ENCODE measurements around the gene SPPL2B. TPM values are rescaled to one million over a fixed set of nuclear protein-coding genes. Genes with fewer than 3 reads are reported as not detected.

SPPL2B gene
- total RNA-seq, 1 donor from 2014 or later = 54.3 TPM

DNA sequence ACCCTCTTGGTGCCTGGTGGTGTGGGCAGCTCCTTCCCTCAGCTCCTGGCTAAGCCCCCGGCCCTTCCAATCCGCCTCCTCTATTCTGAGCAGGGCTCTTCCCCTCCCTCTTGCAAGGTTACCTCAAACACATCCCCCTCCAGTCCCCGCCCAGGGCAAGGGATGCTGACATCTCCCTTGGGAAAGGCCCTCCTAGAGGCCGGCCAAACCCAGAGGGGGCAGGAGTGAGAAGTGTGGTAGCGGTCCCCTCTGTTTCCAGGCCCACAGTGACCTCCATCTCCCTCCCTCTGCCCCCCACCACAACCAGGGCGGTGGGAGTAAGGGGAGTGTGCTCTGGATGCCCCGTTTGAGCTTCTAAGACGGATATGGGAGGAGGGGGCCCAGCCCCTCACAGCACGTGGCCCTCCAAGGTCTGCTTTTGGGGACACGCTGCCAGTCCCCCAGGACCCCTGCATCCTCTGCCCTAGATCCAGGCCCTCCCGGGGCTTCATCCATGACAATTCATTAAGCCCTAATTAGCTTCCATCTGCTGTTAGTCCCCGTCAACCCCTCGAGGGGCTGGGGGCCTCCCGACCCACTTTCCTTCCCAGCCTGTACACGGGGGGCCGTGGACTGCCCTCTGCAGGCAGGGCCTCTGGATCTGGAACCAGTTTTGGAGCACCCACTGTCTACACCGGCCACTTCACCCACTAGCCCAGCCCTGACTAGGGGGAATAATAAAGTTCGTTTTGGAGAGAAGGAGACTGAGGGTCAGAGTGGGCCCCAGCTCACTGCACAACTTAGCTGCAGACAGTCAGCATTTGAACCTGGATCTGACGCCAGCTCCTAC, 22.8 kb upstream of the SPPL2B start:
- intact Hi-C loops (cut with DNase I) = no loop called here
- Histone ChIP-seq H3K36me3 (no peaks in the 10 kb centered on the region), H3K4me1 (peaks cover 11% of the 10 kb centered on the region), H3K9me3 (no peaks in the 10 kb centered on the region), H3K4me3 (no peak overlapping the region), H3K27me3 (peaks cover 4% of the 10 kb centered on the region), H3K27ac (no peak overlapping the region)
- no peak for DNase-seq (ENCODE audit: extremely low spot score in 2 of 2)
- TF ChIP-seq, protein P1, sequence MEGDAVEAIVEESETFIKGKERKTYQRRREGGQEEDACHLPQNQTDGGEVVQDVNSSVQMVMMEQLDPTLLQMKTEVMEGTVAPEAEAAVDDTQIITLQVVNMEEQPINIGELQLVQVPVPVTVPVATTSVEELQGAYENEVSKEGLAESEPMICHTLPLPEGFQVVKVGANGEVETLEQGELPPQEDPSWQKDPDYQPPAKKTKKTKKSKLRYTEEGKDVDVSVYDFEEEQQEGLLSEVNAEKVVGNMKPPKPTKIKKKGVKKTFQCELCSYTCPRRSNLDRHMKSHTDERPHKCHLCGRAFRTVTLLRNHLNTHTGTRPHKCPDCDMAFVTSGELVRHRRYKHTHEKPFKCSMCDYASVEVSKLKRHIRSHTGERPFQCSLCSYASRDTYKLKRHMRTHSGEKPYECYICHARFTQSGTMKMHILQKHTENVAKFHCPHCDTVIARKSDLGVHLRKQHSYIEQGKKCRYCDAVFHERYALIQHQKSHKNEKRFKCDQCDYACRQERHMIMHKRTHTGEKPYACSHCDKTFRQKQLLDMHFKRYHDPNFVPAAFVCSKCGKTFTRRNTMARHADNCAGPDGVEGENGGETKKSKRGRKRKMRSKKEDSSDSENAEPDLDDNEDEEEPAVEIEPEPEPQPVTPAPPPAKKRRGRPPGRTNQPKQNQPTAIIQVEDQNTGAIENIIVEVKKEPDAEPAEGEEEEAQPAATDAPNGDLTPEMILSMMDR (IDR thresholded peaks at IDR 0.05) = no peak
- TF ChIP-seq POLR2A (IDR thresholded peaks at IDR 0.05) (no peak), POLR2AphosphoS5 (IDR thresholded peaks at IDR 0.05; ENCODE audit: insufficient read depth in 1 of 2, low read depth in 1 of 2) (no peak)

- Histone ChIP-seq H3K4me3 (no peak overlapping the region), H3K27me3 (peaks cover 4% of the 10 kb centered on the region), H3K27ac (no peak overlapping the region), H3K9me3 (no peaks in the 10 kb centered on the region), H3K36me3 (no peaks in the 10 kb centered on the region), H3K4me1 (peaks cover 11% of the 10 kb centered on the region)
- no peak for TF ChIP-seq POLR2AphosphoS5 (IDR thresholded peaks at IDR 0.05; ENCODE audit: insufficient read depth in 1 of 2, low read depth in 1 of 2)
- TF ChIP-seq, protein P1 (IDR thresholded peaks at IDR 0.05) = no peak
- TF ChIP-seq POLR2A (IDR thresholded peaks at IDR 0.05) = no peak
- intact Hi-C loops (cut with DNase I) = no loop called here
- no peak for DNase-seq (ENCODE audit: extremely low spot score in 2 of 2)
Observed at GRCh38 chr19:2306281-2306806, 22.1 kb upstream of the SPPL2B start.

GRCh38 chr19:2306971-2307370, 21.5 kb upstream of the SPPL2B start:
- peaks cover 11% of the 10 kb centered on the region for H3K4me1 ChIP-seq
- no peak overlapping the region for H3K4me3 ChIP-seq
- TF ChIP-seq, protein P1 (IDR thresholded peaks at IDR 0.05) = no peak
- TF ChIP-seq POLR2A (IDR thresholded peaks at IDR 0.05) (no peak), POLR2AphosphoS5 (IDR thresholded peaks at IDR 0.05; ENCODE audit: insufficient read depth in 1 of 2, low read depth in 1 of 2) (no peak)
- intact Hi-C loops (cut with DNase I) = no loop called here
- no peak overlapping the region for H3K27ac ChIP-seq
- no peaks in the 10 kb centered on the region for H3K9me3 ChIP-seq
- peaks cover 4% of the 10 kb centered on the region for H3K27me3 ChIP-seq
- DNase-seq (ENCODE audit: extremely low spot score in 2 of 2) = no peak
- H3K36me3 ChIP-seq = no peaks in the 10 kb centered on the region

GRCh38 chr19:2307518-2308012, 20.9 kb upstream of the SPPL2B start:
- Histone ChIP-seq H3K27ac (no peak overlapping the region), H3K4me3 (peak overlapping the region in 1 of 2 donors; percentile 16), H3K36me3 (no peaks in the 10 kb centered on the region), H3K9me3 (no peaks in the 10 kb centered on the region), H3K27me3 (peaks cover 4% of the 10 kb centered on the region), H3K4me1 (peaks cover 6% of the 10 kb centered on the region)
- TF ChIP-seq POLR2A (IDR thresholded peaks at IDR 0.05) (no peak), POLR2AphosphoS5 (IDR thresholded peaks at IDR 0.05; ENCODE audit: insufficient read depth in 1 of 2, low read depth in 1 of 2) (no peak)
- TF ChIP-seq, protein P1 (IDR thresholded peaks at IDR 0.05) = no peak
- DNase-seq (ENCODE audit: extremely low spot score in 2 of 2) = no peak
- intact Hi-C loops (cut with DNase I) = no loop called here

DNA sequence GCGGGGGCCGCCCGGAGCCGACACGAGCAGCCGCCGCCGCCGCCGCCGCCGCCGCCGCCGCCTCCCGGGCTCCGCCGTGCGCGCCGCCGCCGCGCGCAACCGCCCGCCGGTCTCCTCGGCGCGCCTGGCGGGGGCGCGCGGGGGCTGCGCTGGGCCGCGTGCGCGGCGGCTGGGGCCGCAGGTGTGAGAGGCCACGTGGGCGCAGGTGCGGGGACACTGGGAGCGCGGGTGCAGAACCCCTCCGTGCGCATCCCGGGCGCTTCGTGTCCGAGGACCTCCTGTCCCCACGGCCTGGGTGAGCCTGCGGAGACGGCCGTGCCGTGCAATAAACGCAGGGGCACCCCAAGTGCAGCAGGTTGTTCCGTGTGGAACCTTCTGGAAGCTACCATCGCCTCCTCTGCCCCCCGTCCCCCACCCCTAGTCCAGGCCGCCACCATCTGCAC, 20.3 kb upstream of the SPPL2B start, which contains the start of gene LINGO3:
Gene LINGO3 (minus strand): TSS at position 41 of the 443 bp plus-strand sequence. CDS start 16,378 bp downstream, outside the sequence.
- no peaks in the 10 kb centered on the region for H3K4me1 ChIP-seq
- intact Hi-C loops (cut with DNase I) = no loop called here
- no peaks in the 10 kb centered on the region for H3K36me3 ChIP-seq
- no peaks in the 10 kb centered on the region for H3K9me3 ChIP-seq
- peak within 1 kb of the TSS in 1 of 2 donors; percentile 16 for H3K4me3 ChIP-seq
- TF ChIP-seq POLR2A (IDR thresholded peaks at IDR 0.05) (no peak), POLR2AphosphoS5 (IDR thresholded peaks at IDR 0.05; ENCODE audit: insufficient read depth in 1 of 2, low read depth in 1 of 2) (no peak)
- TF ChIP-seq, protein P1 (IDR thresholded peaks at IDR 0.05) = no peak
- no peak for DNase-seq (ENCODE audit: extremely low spot score in 2 of 2)
- H3K27me3 ChIP-seq = peaks cover 10% of the 10 kb centered on the region
- no peak within 1 kb of the TSS for H3K27ac ChIP-seq
